BLaER1 treated with 17β-estradiol and CSF1 and Interleukin-3, amounts not matched to agents 10 nM and 100 nM (cell line): Measurements from ENCODE around the gene GSTT4.

Source experiments
- H3K27ac ChIP-seq, 11 experiments: shearing (Covaris generic); formaldehyde crosslinking; 2 replicates each; pipeline ENCODE4 v1.8.1; 2022
- H3K27me3 ChIP-seq, 11 experiments: shearing (Covaris generic); formaldehyde crosslinking; 2 replicates each; pipeline ENCODE4 v1.8.1; 2022
- H3K36me3 ChIP-seq, 11 experiments: shearing (Covaris generic); formaldehyde crosslinking; 2 replicates each; pipeline ENCODE4 v1.8.1; 2022
- H3K4me1 ChIP-seq, 10 experiments: shearing (Covaris generic); formaldehyde crosslinking; 2 replicates each; pipeline ENCODE4 v1.8.1; 2022
- H3K4me2 ChIP-seq, 11 experiments: shearing (Covaris generic); formaldehyde crosslinking; 2 replicates each; pipeline ENCODE4 v1.8.1; 2022
- H3K4me3 ChIP-seq, 10 experiments: shearing (Covaris generic); formaldehyde crosslinking; 2 replicates each; pipeline ENCODE4 v1.8.1; 2022
- H3K9ac ChIP-seq, 11 experiments: shearing (Covaris generic); formaldehyde crosslinking; 2 replicates each; pipeline ENCODE4 v1.8.1; 2022
- H3K9me3 ChIP-seq, 11 experiments: shearing (Covaris generic); formaldehyde crosslinking; replicated peaks in 1 of 11; 2 replicates each; pipeline ENCODE4 v1.8.1; 2022
- H4K20me1 ChIP-seq, 11 experiments: shearing (Covaris generic); formaldehyde crosslinking; 2 replicates each; pipeline ENCODE4 v1.8.1; 2022
- Cebpa-rat ChIP-seq, 11 experiments: shearing (Covaris generic); IDR thresholded peaks; 2 replicates each; pipeline ENCODE4 v1.8.1; 2022

Gene GSTT4

GRCh38 chr22:24028533-24028932 lies 23.3 kb upstream of the GSTT4 start:
- peak overlapping the region in 3 of 11 experiments; percentile 0 to 16 (median 4); a peak in 2 of 22 replicates for H3K4me2 ChIP-seq
- no peak for TF ChIP-seq Cebpa-rat (IDR thresholded peaks at IDR 0.05)
- H3K36me3 ChIP-seq = peaks cover 10 to 41% (median 23%) of the 10 kb centered on the region in 11 experiments; a peak in 20 of 22 replicates
- H3K27me3 ChIP-seq = no peaks in the 10 kb centered on the region
- no peak overlapping the region for H3K9ac ChIP-seq
- H3K4me1 ChIP-seq = peaks cover 5 to 22% (median 15%) of the 10 kb centered on the region in 10 experiments; a peak in 18 of 20 replicates
- no peak overlapping the region for H3K27ac ChIP-seq
- peaks cover 9 to 75% (median 34%) of the 10 kb centered on the region in 11 experiments; a peak in 17 of 22 replicates for H4K20me1 ChIP-seq
- H3K9me3 ChIP-seq = peaks cover 0 to 10% (median 4%) of the 10 kb centered on the region in 11 experiments; a peak in 5 of 22 replicates
- no peak overlapping the region for H3K4me3 ChIP-seq

GRCh38 chr22:24027991-24028390 lies 22.7 kb upstream of the GSTT4 start:
- Histone ChIP-seq H3K4me3 (no peak overlapping the region), H3K4me2 (peak overlapping the region in 6 of 11 experiments; percentile 1 to 33 (median 22); a peak in 4 of 22 replicates)

GRCh38 chr22:24027389-24027975 lies 22.2 kb upstream of the GSTT4 start:
- peaks cover 10 to 41% (median 25%) of the 10 kb centered on the region in 11 experiments; a peak in 20 of 22 replicates for H3K36me3 ChIP-seq
- H3K27me3 ChIP-seq = no peaks in the 10 kb centered on the region
- H3K4me2 ChIP-seq = peak overlapping the region in 8 of 11 experiments; percentile 1 to 33 (median 22); a peak in 7 of 22 replicates
- H4K20me1 ChIP-seq = peaks cover 7 to 71% (median 26%) of the 10 kb centered on the region in 11 experiments; a peak in 14 of 22 replicates
- peaks cover 0 to 17% (median 15%) of the 10 kb centered on the region in 10 experiments; a peak in 14 of 20 replicates for H3K4me1 ChIP-seq
- peaks cover 0 to 11% (median 4%) of the 10 kb centered on the region in 11 experiments; a peak in 5 of 22 replicates for H3K9me3 ChIP-seq
- no peak overlapping the region for H3K27ac ChIP-seq
- H3K4me3 ChIP-seq = no peak overlapping the region
- no peak overlapping the region for H3K9ac ChIP-seq
- no peak for TF ChIP-seq Cebpa-rat (IDR thresholded peaks at IDR 0.05)

More at GRCh38 chr22:24027991-24028390, 22.7 kb upstream of the GSTT4 start:
- peaks cover 0 to 11% (median 4%) of the 10 kb centered on the region in 11 experiments; a peak in 5 of 22 replicates for H3K9me3 ChIP-seq
- H3K9ac ChIP-seq = no peak overlapping the region
- H3K27ac ChIP-seq = no peak overlapping the region
- TF ChIP-seq Cebpa-rat (IDR thresholded peaks at IDR 0.05) = no peak
- H3K27me3 ChIP-seq = no peaks in the 10 kb centered on the region
- H3K4me1 ChIP-seq = peaks cover 0 to 17% (median 15%) of the 10 kb centered on the region in 10 experiments; a peak in 14 of 20 replicates
- peaks cover 10 to 41% (median 25%) of the 10 kb centered on the region in 11 experiments; a peak in 20 of 22 replicates for H3K36me3 ChIP-seq
- peaks cover 7 to 75% (median 28%) of the 10 kb centered on the region in 11 experiments; a peak in 14 of 22 replicates for H4K20me1 ChIP-seq

- Histone ChIP-seq H3K4me1 (peaks cover 0 to 17% (median 15%) of the 10 kb centered on the region in 10 experiments; a peak in 14 of 20 replicates), H3K36me3 (peaks cover 10 to 41% (median 25%) of the 10 kb centered on the region in 11 experiments; a peak in 20 of 22 replicates), H3K9ac (no peak overlapping the region), H3K9me3 (peaks cover 0 to 11% (median 4%) of the 10 kb centered on the region in 11 experiments; a peak in 5 of 22 replicates), H3K27me3 (no peaks in the 10 kb centered on the region), H3K4me3 (no peak overlapping the region), H4K20me1 (peaks cover 3 to 68% (median 26%) of the 10 kb centered on the region in 11 experiments; a peak in 14 of 22 replicates), H3K27ac (no peak overlapping the region), H3K4me2 (no peak overlapping the region)
- no peak for TF ChIP-seq Cebpa-rat (IDR thresholded peaks at IDR 0.05)
Measured at GRCh38 chr22:24026733-24027132, 21.5 kb upstream of the GSTT4 start.

GRCh38 chr22:24026056-24026455 lies 20.8 kb upstream of the GSTT4 start:
- Histone ChIP-seq H3K36me3 (peaks cover 10 to 37% (median 23%) of the 10 kb centered on the region in 11 experiments; a peak in 20 of 22 replicates), H3K27ac (no peak overlapping the region), H3K4me2 (no peak overlapping the region), H3K9ac (no peak overlapping the region), H4K20me1 (peaks cover 3 to 69% (median 29%) of the 10 kb centered on the region in 11 experiments; a peak in 14 of 22 replicates), H3K27me3 (no peaks in the 10 kb centered on the region), H3K4me3 (no peak overlapping the region), H3K4me1 (peaks cover 0 to 17% (median 15%) of the 10 kb centered on the region in 10 experiments; a peak in 14 of 20 replicates), H3K9me3 (peaks cover 0 to 11% (median 4%) of the 10 kb centered on the region in 11 experiments; a peak in 5 of 22 replicates)
- no peak for TF ChIP-seq Cebpa-rat (IDR thresholded peaks at IDR 0.05)

GRCh38 chr22:24025475-24025874 lies 20.2 kb upstream of the GSTT4 start:
- H3K27me3 ChIP-seq = no peaks in the 10 kb centered on the region
- H4K20me1 ChIP-seq = peaks cover 3 to 66% (median 23%) of the 10 kb centered on the region in 11 experiments; a peak in 14 of 22 replicates
- no peak overlapping the region for H3K9ac ChIP-seq
- H3K9me3 ChIP-seq = peaks cover 0 to 11% (median 4%) of the 10 kb centered on the region in 11 experiments; a peak in 5 of 22 replicates
- H3K27ac ChIP-seq = no peak overlapping the region
- H3K36me3 ChIP-seq = peaks cover 10 to 31% (median 20%) of the 10 kb centered on the region in 11 experiments; a peak in 19 of 22 replicates
- no peak overlapping the region for H3K4me3 ChIP-seq
- TF ChIP-seq Cebpa-rat (IDR thresholded peaks at IDR 0.05) = no peak
- no peak overlapping the region for H3K4me2 ChIP-seq
- peaks cover 0 to 17% (median 15%) of the 10 kb centered on the region in 10 experiments; a peak in 14 of 20 replicates for H3K4me1 ChIP-seq

GRCh38 chr22:24024354-24024753 lies 19.1 kb upstream of the GSTT4 start:
- no peak for TF ChIP-seq Cebpa-rat (IDR thresholded peaks at IDR 0.05)
- H3K36me3 ChIP-seq = peaks cover 10 to 28% (median 16%) of the 10 kb centered on the region in 11 experiments; a peak in 19 of 22 replicates
- H3K9ac ChIP-seq = no peak overlapping the region
- no peak overlapping the region for H3K4me2 ChIP-seq
- no peaks in the 10 kb centered on the region for H3K27me3 ChIP-seq
- H3K4me3 ChIP-seq = no peak overlapping the region
- H3K9me3 ChIP-seq = peaks cover 0 to 11% (median 4%) of the 10 kb centered on the region in 11 experiments; a peak in 5 of 22 replicates
- H4K20me1 ChIP-seq = peaks cover 0 to 55% (median 22%) of the 10 kb centered on the region in 11 experiments; a peak in 14 of 22 replicates
- peaks cover 0 to 17% (median 15%) of the 10 kb centered on the region in 10 experiments; a peak in 14 of 20 replicates for H3K4me1 ChIP-seq
- H3K27ac ChIP-seq = no peak overlapping the region

GRCh38 chr22:24023204-24023789 lies 18.0 kb upstream of the GSTT4 start:
- Histone ChIP-seq H3K9me3 (peaks cover 0 to 11% (median 4%) of the 10 kb centered on the region in 11 experiments; a peak in 5 of 22 replicates), H3K9ac (no peak overlapping the region), H3K36me3 (peaks cover 10 to 28% (median 16%) of the 10 kb centered on the region in 11 experiments; a peak in 19 of 22 replicates), H3K4me1 (peaks cover 0 to 12% (median 11%) of the 10 kb centered on the region in 10 experiments; a peak in 14 of 20 replicates), H3K4me3 (no peak overlapping the region), H4K20me1 (peaks cover 0 to 44% (median 11%) of the 10 kb centered on the region in 11 experiments; a peak in 13 of 22 replicates), H3K27ac (no peak overlapping the region), H3K27me3 (no peaks in the 10 kb centered on the region), H3K4me2 (no peak overlapping the region)
- no peak for TF ChIP-seq Cebpa-rat (IDR thresholded peaks at IDR 0.05)
